DND-41 (cell line): ENCODE results near the gene LOXL3.

Source experiments
- CTCF ChIP-seq: IDR thresholded peaks from 2 replicates; pipeline ENCODE4 v1.5.1; 2012; ENCODE audit warnings: borderline replicate concordance, low read length, moderate library complexity, mild to moderate bottlenecking; ENCODE audit not compliant: poor library complexity, severe bottlenecking; ENCODE audit errors: extremely low read depth
- EZH2 ChIP-seq: IDR thresholded peaks from 3 replicates; pipeline ENCODE4 v1.6.1; 2012; ENCODE audit warnings: borderline replicate concordance, low read depth, mild to moderate bottlenecking, moderate library complexity, low read length, inconsistent platforms; ENCODE audit not compliant: severe bottlenecking

GRCh38 chr2:74540291-74540690 lies 13.5 kb downstream of the LOXL3 start:
- TF ChIP-seq CTCF (no peak), EZH2 (no peak)
